ENCODE data around the gene CD14.
A peak's percentile ranks its signal among the peaks of the same experiment; 100 is the strongest.
"Not testable (repeated sequence)": the region's sequence is repeated elsewhere in the genome, so short reads cannot be mapped to it uniquely, and the experiment has no call there.

The CD14 gene

GRCh38 chr5:140647042-140647419, 14.1 kb upstream of the CD14 start:
- TF ChIP-seq CTCF (IDR thresholded peaks at IDR 0.05; ENCODE audit: low read depth, low read length, missing control alignments), result no peak
- no peak for DNase-seq (ENCODE audit: low read depth)
- in situ Hi-C loops (cut with HindIII; ENCODE audit: low sequenced_read_pairs), result loop anchor here (5.0 kb wide), 1 partner anchor 105 kb away; no protein-coding TSS in a partner anchor
- peak overlapping the region; percentile 61 for H3K4me3 ChIP-seq (ENCODE audit: low read depth, low read length)

GRCh38 chr5:140642718-140643117, 9.7 kb upstream of the CD14 start:
- H3K4me3 ChIP-seq (ENCODE audit: low read depth, low read length), result no peak overlapping the region
- TF ChIP-seq CTCF (IDR thresholded peaks at IDR 0.05; ENCODE audit: low read depth, low read length, missing control alignments), result no peak
- in situ Hi-C loops (cut with HindIII; ENCODE audit: low sequenced_read_pairs), result no loop called here
- peak; percentile 81 for DNase-seq (ENCODE audit: low read depth)

GRCh38 chr5:140641716-140642115, 8.7 kb upstream of the CD14 start:
- no peak for DNase-seq (ENCODE audit: low read depth)
- TF ChIP-seq CTCF (IDR thresholded peaks at IDR 0.05; ENCODE audit: low read depth, low read length, missing control alignments), result no peak
- in situ Hi-C loops (cut with HindIII; ENCODE audit: low sequenced_read_pairs), result no loop called here
- no peak overlapping the region for H3K4me3 ChIP-seq (ENCODE audit: low read depth, low read length)

- TF ChIP-seq CTCF (IDR thresholded peaks at IDR 0.05; ENCODE audit: low read depth, low read length, missing control alignments), result peak; percentile 62
- H3K4me3 ChIP-seq (ENCODE audit: low read depth, low read length), result peak within 1 kb of the TSS; percentile 68
- in situ Hi-C loops (cut with HindIII; ENCODE audit: low sequenced_read_pairs), result no loop called here
- DNase-seq (ENCODE audit: low read depth), result peak; percentile 76
These were observed 6.4 kb upstream of the CD14 start, which contains the start of gene TMCO6 for GRCh38 chr5:140639148-140639981. TMCO6 (plus strand) TSS chr5:140639451; CDS start chr5:140639528, 77 bp downstream.

GRCh38 chr5:140638898-140639147, 5.8 kb upstream of the CD14 start:
- peak overlapping the region; percentile 68 for H3K4me3 ChIP-seq (ENCODE audit: low read depth, low read length)
- in situ Hi-C loops (cut with HindIII; ENCODE audit: low sequenced_read_pairs); DNase-seq (ENCODE audit: low read depth): not testable (repeated sequence)

GRCh38 chr5:140637371-140638100, 4.6 kb upstream of the CD14 start:
- TF ChIP-seq CTCF (IDR thresholded peaks at IDR 0.05; ENCODE audit: low read depth, low read length, missing control alignments), result no peak
- DNase-seq (ENCODE audit: low read depth), result no peak
- in situ Hi-C loops (cut with HindIII; ENCODE audit: low sequenced_read_pairs), result no loop called here

More at GRCh38 chr5:140637371-140638100, 4.6 kb upstream of the CD14 start:
- no peak overlapping the region for H3K4me3 ChIP-seq (ENCODE audit: low read depth, low read length)
